Tibial nerve (tissue), 3 donors: ENCODE measurements around the gene SMIM11.
"Not testable (repeated sequence)": the region's sequence is repeated elsewhere in the genome, so short reads cannot be mapped to it uniquely, and the experiment has no call there.

Source experiments
- POLR2A ChIP-seq, 2 donors: fragments of 450-650 bp; IDR thresholded peaks; one replicate each; pipeline ENCODE4 v1.6.1; 2017; ENCODE audit warnings: antibody characterized with exemption in 2 of 2, mild to moderate bottlenecking in 2 of 2, moderate library complexity in 2 of 2
- TF ChIP-seq, protein P1 (sequence below), 5 experiments: fragments of 200-600 bp in 3 of 5; fragments of 450-650 bp in 2 of 5; sonication (generic) in 3 of 5; IDR thresholded peaks; one replicate each; pipeline ENCODE4 v1.5.1; 2016 to 2019; ENCODE audit warnings: antibody characterized with exemption in 5 of 5, mild to moderate bottlenecking in 3 of 5, moderate library complexity in 2 of 5

GRCh38 chr21:34374940-34375618 is at the start of gene SMIM11:
- TF ChIP-seq, protein P1, sequence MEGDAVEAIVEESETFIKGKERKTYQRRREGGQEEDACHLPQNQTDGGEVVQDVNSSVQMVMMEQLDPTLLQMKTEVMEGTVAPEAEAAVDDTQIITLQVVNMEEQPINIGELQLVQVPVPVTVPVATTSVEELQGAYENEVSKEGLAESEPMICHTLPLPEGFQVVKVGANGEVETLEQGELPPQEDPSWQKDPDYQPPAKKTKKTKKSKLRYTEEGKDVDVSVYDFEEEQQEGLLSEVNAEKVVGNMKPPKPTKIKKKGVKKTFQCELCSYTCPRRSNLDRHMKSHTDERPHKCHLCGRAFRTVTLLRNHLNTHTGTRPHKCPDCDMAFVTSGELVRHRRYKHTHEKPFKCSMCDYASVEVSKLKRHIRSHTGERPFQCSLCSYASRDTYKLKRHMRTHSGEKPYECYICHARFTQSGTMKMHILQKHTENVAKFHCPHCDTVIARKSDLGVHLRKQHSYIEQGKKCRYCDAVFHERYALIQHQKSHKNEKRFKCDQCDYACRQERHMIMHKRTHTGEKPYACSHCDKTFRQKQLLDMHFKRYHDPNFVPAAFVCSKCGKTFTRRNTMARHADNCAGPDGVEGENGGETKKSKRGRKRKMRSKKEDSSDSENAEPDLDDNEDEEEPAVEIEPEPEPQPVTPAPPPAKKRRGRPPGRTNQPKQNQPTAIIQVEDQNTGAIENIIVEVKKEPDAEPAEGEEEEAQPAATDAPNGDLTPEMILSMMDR (IDR thresholded peaks at IDR 0.05) = not testable (repeated sequence)
- not testable (repeated sequence) for TF ChIP-seq POLR2A (IDR thresholded peaks at IDR 0.05)
